GM23248 (cell line): ENCODE data around the gene LLGL2. TPM values are rescaled to one million over a fixed set of nuclear protein-coding genes. Genes with fewer than 3 reads are reported as not detected.
A peak's percentile ranks its signal among the peaks of the same experiment; 100 is the strongest.

Experiments used
- DNase-seq: peaks from one replicate; pipeline ENCODE4 v3.0.0-alpha.2; 2015
- H2AFZ ChIP-seq: fragments of 200-600 bp; sonication (generic); 2 replicates; pipeline ENCODE4 v1.6.1; 2016; ENCODE audit warnings: antibody characterized with exemption
- H3F3A ChIP-seq: fragments of 200-600 bp; sonication (generic); 2 replicates; pipeline ENCODE4 v1.6.1; 2016; ENCODE audit warnings: mild to moderate bottlenecking, antibody characterized with exemption, mixed run types; ENCODE audit not compliant: insufficient read depth
- H3K27ac ChIP-seq: fragments of 200-600 bp; sonication (generic); 2 replicates; pipeline ENCODE4 v1.5.1; 2016; ENCODE audit warnings: mild to moderate bottlenecking
- H3K27me3 ChIP-seq: fragments of 200-600 bp; sonication (generic); replicated peaks from 2 replicates; pipeline ENCODE4 v1.6.1; 2016; ENCODE audit warnings: mild to moderate bottlenecking; ENCODE audit not compliant: insufficient read depth
- H3K36me3 ChIP-seq: fragments of 200-600 bp; sonication (generic); 2 replicates; pipeline ENCODE4 v1.6.1; 2016; ENCODE audit warnings: low read depth, mild to moderate bottlenecking
- H3K4me1 ChIP-seq: fragments of 200-600 bp; sonication (generic); 2 replicates; pipeline ENCODE4 v1.6.1; 2016; ENCODE audit warnings: mild to moderate bottlenecking; ENCODE audit not compliant: insufficient read depth
- H3K4me2 ChIP-seq: fragments of 200-600 bp; sonication (generic); one replicate; pipeline ENCODE4 v1.6.1; 2016; ENCODE audit warnings: mild to moderate bottlenecking; ENCODE audit not compliant: unreplicated experiment
- H3K4me3 ChIP-seq: fragments of 200-600 bp; sonication (generic); 2 replicates; pipeline ENCODE4 v1.5.1; 2016; ENCODE audit warnings: mild to moderate bottlenecking
- H3K79me2 ChIP-seq: fragments of 200-600 bp; sonication (generic); 2 replicates; pipeline ENCODE4 v1.6.1; 2016; ENCODE audit warnings: mild to moderate bottlenecking; ENCODE audit not compliant: insufficient read depth
- H3K9ac ChIP-seq: fragments of 200-600 bp; sonication (generic); 2 replicates; pipeline ENCODE4 v1.6.1; 2016; ENCODE audit warnings: mild to moderate bottlenecking
- H3K9me2 ChIP-seq: fragments of 200-600 bp; sonication (generic); 2 replicates; pipeline ENCODE4 v1.6.1; 2016; ENCODE audit warnings: mixed run types, mild to moderate bottlenecking, moderate library complexity; ENCODE audit not compliant: insufficient read depth
- H3K9me3 ChIP-seq: fragments of 200-600 bp; sonication (generic); one replicate; pipeline ENCODE4 v1.6.1; 2017; ENCODE audit warnings: low read depth
- H4K20me1 ChIP-seq: fragments of 200-600 bp; sonication (generic); 2 replicates; pipeline ENCODE4 v1.6.0; 2016; ENCODE audit not compliant: insufficient read depth
- EZH2 ChIP-seq: fragments of 200-600 bp; sonication (generic); IDR thresholded peaks from 2 replicates; pipeline ENCODE4 v1.6.1; 2018; ENCODE audit warnings: antibody characterized with exemption, mild to moderate bottlenecking; ENCODE audit not compliant: insufficient read depth, poor library complexity, severe bottlenecking
- EZH2phosphoT487 ChIP-seq: fragments of 200-600 bp; sonication (generic); IDR thresholded peaks from 2 replicates; pipeline ENCODE4 v1.6.1; 2018; ENCODE audit warnings: antibody characterized with exemption, moderate library complexity, mild to moderate bottlenecking, low read depth; ENCODE audit not compliant: insufficient read depth
- WGBS, 2 experiments: methylation state at CpG; one replicate each; pipeline ENCODE4 v1.1.6; 2015 to 2017; ENCODE audit warnings: low lambda C conversion rate in 2 of 2, low coverage in 1 of 2; ENCODE audit errors: missing lambda C conversion rate in 2 of 2; 5-methylcytosine and 5-hydroxymethylcytosine counted together
- in situ Hi-C: fragments of 300-500 bp; cut with MboI; formaldehyde crosslinking; loops from 2 replicates; pipeline ENCODE4 v1.15.0; 2020
- polyA plus RNA-seq: library from polyadenylated mRNA; unstranded; fragments of >200 nt; fragmentation: Nextera tagmentation; extraction: Ambion mirVana; gene quantifications from 2 replicates; pipeline ENCODE4 v1.2.1, GENCODE V29; 2016
- total RNA-seq: library from RNA; depleted of rRNA; stranded (reverse); fragments of >200 nt; shearing (Covaris generic); gene quantifications from 2 replicates; pipeline ENCODE4 v1.2.3, GENCODE V29; 2014

LLGL2 gene
- total and polyA plus RNA-seq, 2 experiments from 2014 or later, result not detected

DNA sequence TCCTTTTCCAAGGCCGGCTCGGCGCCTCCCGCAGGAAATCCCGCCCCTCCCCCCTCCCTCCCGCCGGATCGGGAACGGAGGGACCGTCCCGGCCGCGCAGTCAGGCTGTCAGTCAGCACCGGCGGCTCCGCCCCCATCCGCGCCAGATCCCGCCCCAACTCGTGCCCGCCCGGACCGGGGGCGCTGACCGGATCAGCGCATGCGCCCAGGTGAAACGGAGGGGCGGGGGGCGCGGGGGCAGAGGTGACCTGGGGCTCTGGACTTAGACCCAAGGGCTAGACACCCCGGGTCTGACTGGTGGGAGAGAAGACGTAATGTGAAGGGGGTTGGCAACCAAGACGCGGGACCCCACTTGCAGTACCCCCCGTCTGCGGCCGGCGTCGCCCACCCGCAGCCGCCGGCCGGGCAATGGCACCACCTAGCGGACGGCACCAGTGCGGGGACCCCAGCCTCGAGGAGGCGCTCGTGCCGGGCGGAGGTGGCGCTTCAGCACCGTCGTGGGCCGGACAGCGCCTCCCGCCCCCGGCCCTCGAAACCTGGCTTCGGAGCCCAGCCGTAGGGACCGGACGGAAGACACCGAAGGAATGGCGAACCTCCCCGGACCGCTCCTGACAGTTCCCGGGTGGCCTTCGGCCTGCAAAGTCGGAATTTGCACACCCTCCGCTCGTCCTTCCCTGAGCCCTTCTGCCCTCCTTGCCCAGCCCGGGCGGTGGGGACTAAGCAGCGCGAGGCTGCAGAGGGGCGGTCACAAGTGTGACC is 9.8 kb upstream of the LLGL2 start, which contains the start of gene CASKIN2:
TSS of gene CASKIN2 (minus strand) at position 42 of the 759 bp plus-strand sequence. CDS start 1,733 bp downstream, outside the sequence.
- Histone ChIP-seq H3K36me3 (no peaks in the 10 kb centered on the region), H3K9me3 (no peaks in the 10 kb centered on the region), H3K4me1 (no peaks in the 10 kb centered on the region), H3F3A (no peaks in the 10 kb centered on the region), H3K4me3 (peak within 1 kb of the TSS; percentile 76), H3K27ac (no peak within 1 kb of the TSS), H3K9ac (peak within 1 kb of the TSS; percentile 72), H3K27me3 (no peaks in the 10 kb centered on the region), H3K4me2 (peak within 1 kb of the TSS; percentile 90), H4K20me1 (no peaks in the 10 kb centered on the region), H3K9me2 (no peaks in the 10 kb centered on the region), H3K79me2 (0 out of 2 replicates have a peak, but pooled peaks cover 4% of the 10 kb centered on the region), H2AFZ (peak within 1 kb of the TSS; percentile 96)
- DNase-seq, result peak; percentile 91
- WGBS, 2 experiments, result 1 to 2% methylated on average over 38 to 64 of the region's 78 CpGs
- in situ Hi-C loops, result loop anchor here (10.0 kb wide), 1 partner anchor 91 kb away; no protein-coding TSS in a partner anchor
- TF ChIP-seq EZH2, result no peak
- TF ChIP-seq EZH2phosphoT487, result no peak

DNA sequence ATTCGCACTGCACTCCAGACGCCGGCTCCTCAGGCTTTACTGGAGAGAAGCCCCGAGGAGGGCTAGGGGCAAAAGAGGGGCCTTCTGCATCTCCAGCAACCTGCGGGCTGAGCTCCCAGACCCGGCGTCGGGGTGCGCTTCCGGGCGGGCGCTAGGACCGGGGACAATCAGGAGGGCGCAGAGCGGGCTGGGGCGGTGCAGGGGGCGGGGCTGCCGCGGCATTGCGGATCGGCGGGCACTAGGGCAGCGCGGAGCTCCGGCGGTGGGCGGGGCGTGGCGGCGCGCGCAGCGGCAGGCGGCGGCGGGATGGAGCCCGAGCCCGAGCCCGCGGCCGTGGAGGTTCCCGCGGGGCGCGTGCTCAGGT is 9.3 kb upstream of the LLGL2 start, which contains the start of gene TSEN54:
TSS of gene TSEN54 (plus strand) at position 274 of the 364 bp plus-strand sequence. CDS start at position 307, 33 bp downstream.
- no peak for TF ChIP-seq EZH2phosphoT487
- TF ChIP-seq EZH2, result no peak

DNA sequence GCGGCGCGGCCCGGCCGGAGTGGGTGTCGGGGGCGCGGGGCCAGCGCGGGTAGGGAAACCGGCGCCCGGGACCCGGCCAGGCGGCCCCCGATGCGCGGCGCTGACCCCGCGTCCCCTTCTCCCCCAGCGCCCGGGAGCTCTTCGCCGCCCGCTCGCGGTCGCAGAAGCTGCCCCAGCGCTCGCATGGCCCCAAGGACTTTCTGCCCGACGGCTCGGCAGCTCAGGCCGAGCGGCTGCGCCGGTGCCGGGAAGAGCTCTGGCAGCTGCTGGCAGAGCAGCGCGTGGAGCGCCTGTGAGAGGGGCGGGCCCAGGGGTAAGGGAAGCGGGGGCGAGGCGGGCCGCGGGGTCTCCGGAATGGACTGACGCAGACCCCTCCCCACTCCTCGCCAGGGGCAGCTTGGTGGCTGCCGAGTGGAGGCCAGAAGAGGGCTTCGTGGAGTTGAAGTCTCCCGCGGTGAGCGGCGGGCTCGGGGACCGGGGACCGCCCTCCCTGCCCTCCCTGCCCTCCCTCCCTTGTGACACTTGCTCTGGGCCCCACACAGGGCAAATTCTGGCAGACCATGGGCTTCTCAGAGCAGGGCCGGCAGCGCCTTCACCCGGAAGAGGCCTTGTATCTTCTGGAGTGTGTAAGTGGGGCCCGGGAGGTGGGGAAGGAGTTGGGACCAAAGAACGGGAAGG is 8.7 kb upstream of the LLGL2 start:
- no peaks in the 10 kb centered on the region for H3K4me1 ChIP-seq
- peak overlapping the region; percentile 73 for H2AFZ ChIP-seq
- in situ Hi-C loops, result loop anchor here (10.0 kb wide), 1 partner anchor 92 kb away; no protein-coding TSS in a partner anchor
- TF ChIP-seq EZH2, result no peak
- no peak for TF ChIP-seq EZH2phosphoT487
- H3K79me2 ChIP-seq, result 0 out of 2 replicates have a peak, but pooled peaks cover 4% of the 10 kb centered on the region
- H4K20me1 ChIP-seq, result no peaks in the 10 kb centered on the region
- no peaks in the 10 kb centered on the region for H3K9me2 ChIP-seq
- no peaks in the 10 kb centered on the region for H3K9me3 ChIP-seq
- peak overlapping the region; percentile 54 for H3K4me2 ChIP-seq
- no peaks in the 10 kb centered on the region for H3K36me3 ChIP-seq
- H3K27ac ChIP-seq, result no peak overlapping the region
- H3K27me3 ChIP-seq, result no peaks in the 10 kb centered on the region
- no peaks in the 10 kb centered on the region for H3F3A ChIP-seq
- H3K4me3 ChIP-seq, result peak overlapping the region; percentile 76
- 0 to 1% methylated on average over 31 to 41 of the region's 65 CpGs for WGBS, 2 experiments
- H3K9ac ChIP-seq, result peak overlapping the region; percentile 55
- peak; percentile 67 for DNase-seq

More for the DNA sequence above, 9.3 kb upstream of the LLGL2 start, which contains the start of gene TSEN54:
- Histone ChIP-seq H3K4me2 (peak within 1 kb of the TSS; percentile 90), H3K79me2 (0 out of 2 replicates have a peak, but pooled peaks cover 4% of the 10 kb centered on the region), H3K4me1 (no peaks in the 10 kb centered on the region), H3K27ac (no peak within 1 kb of the TSS), H3K9ac (peak within 1 kb of the TSS; percentile 72), H3K4me3 (peak within 1 kb of the TSS; percentile 76), H4K20me1 (no peaks in the 10 kb centered on the region), H3F3A (no peaks in the 10 kb centered on the region), H3K9me2 (no peaks in the 10 kb centered on the region), H3K36me3 (no peaks in the 10 kb centered on the region), H3K9me3 (no peaks in the 10 kb centered on the region), H3K27me3 (no peaks in the 10 kb centered on the region), H2AFZ (peak within 1 kb of the TSS; percentile 96)
- 0 to 1% methylated on average over 6 to 34 of the region's 45 CpGs for WGBS, 2 experiments
- peak; percentile 94 for DNase-seq
- in situ Hi-C loops, result loop anchor here (10.0 kb wide), 1 partner anchor 91 kb away; no protein-coding TSS in a partner anchor

DNA sequence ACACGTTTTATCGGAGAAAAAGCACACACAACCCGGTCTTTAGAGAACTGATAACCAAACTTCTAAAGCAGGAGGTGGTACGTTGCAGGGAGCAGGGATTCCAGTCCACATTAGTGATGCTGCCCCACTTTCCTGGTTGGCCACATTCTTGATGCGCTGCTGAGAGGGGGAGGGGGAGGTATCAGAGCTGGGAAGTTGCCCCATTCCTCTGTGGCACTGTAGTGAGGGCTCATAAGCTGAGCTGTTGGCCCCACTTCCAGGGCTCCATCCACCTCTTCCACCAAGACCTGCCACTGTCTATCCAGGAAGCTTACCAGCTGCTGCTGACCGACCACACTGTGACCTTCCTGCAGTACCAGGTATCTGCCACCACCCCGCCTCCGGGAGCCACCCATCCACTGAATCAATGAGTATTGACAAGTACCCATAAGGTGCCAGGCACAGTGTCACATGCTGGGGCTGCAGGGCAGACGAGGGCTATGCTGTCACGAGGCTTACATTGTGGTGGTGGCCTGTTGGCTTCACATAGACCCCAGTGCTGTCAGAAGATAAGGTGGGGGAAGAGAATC is 8.1 kb upstream of the LLGL2 start:
- no peaks in the 10 kb centered on the region for H3K9me3 ChIP-seq
- no peaks in the 10 kb centered on the region for H3K36me3 ChIP-seq
- H3F3A ChIP-seq, result no peaks in the 10 kb centered on the region
- H3K4me2 ChIP-seq, result peak overlapping the region; percentile 54
- no peaks in the 10 kb centered on the region for H3K9me2 ChIP-seq
- H3K79me2 ChIP-seq, result 0 out of 2 replicates have a peak, but pooled peaks cover 4% of the 10 kb centered on the region
- H3K27me3 ChIP-seq, result no peaks in the 10 kb centered on the region
- H4K20me1 ChIP-seq, result no peaks in the 10 kb centered on the region
- TF ChIP-seq EZH2phosphoT487 (no peak), EZH2 (no peak)
- in situ Hi-C loops, result loop anchor here (10.0 kb wide), 1 partner anchor 93 kb away; no protein-coding TSS in a partner anchor
- DNase-seq, result no peak
- WGBS, 2 experiments, result 53 to 58% methylated on average over 10 of the region's 10 CpGs
- peak overlapping the region; percentile 73 for H2AFZ ChIP-seq
- peak overlapping the region; percentile 55 for H3K9ac ChIP-seq
- H3K4me3 ChIP-seq, result peak overlapping the region; percentile 76
- no peak overlapping the region for H3K27ac ChIP-seq
- H3K4me1 ChIP-seq, result no peaks in the 10 kb centered on the region
